ENCODE measurements around the gene NCR3LG1.

NCR3LG1 gene, protein sequence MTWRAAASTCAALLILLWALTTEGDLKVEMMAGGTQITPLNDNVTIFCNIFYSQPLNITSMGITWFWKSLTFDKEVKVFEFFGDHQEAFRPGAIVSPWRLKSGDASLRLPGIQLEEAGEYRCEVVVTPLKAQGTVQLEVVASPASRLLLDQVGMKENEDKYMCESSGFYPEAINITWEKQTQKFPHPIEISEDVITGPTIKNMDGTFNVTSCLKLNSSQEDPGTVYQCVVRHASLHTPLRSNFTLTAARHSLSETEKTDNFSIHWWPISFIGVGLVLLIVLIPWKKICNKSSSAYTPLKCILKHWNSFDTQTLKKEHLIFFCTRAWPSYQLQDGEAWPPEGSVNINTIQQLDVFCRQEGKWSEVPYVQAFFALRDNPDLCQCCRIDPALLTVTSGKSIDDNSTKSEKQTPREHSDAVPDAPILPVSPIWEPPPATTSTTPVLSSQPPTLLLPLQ

DNA sequence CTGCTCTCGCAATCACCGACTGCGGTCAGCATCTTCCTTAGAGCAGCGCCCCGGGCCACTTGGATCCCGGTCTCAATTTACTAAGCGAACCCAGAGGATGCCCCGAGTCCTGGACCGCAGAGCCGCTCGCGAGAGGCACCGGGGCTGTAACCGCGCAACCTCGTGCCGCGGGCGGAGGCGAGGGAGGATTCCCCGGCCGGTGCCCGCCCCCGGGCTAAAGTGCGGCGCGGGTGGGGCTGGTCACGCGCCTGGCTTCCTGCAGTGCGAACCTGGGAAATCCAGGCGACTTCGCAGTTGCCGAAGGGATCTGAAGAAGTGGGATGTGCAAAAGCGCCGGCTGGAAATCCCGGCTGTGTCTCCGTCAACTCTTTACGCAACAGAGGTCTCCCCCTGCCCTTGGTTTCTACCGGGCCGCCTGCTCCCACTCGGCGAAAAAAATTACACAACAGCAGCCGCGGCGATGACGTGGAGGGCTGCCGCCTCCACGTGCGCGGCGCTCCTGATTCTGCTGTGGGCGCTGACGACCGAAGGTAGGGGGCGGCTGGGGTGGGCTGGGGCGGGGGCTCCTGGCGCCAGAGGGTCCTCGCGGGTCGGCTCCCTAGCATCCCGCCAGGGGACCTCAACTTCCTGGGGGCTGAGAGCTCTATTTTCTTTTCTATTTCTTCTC is at the start of gene NCR3LG1:
TSS of gene NCR3LG1 (plus strand) at position 291 of the 667 bp plus-strand sequence. CDS start at position 461, 170 bp downstream.
- peak; percentile 50 to 52 for ATAC-seq

DNA sequence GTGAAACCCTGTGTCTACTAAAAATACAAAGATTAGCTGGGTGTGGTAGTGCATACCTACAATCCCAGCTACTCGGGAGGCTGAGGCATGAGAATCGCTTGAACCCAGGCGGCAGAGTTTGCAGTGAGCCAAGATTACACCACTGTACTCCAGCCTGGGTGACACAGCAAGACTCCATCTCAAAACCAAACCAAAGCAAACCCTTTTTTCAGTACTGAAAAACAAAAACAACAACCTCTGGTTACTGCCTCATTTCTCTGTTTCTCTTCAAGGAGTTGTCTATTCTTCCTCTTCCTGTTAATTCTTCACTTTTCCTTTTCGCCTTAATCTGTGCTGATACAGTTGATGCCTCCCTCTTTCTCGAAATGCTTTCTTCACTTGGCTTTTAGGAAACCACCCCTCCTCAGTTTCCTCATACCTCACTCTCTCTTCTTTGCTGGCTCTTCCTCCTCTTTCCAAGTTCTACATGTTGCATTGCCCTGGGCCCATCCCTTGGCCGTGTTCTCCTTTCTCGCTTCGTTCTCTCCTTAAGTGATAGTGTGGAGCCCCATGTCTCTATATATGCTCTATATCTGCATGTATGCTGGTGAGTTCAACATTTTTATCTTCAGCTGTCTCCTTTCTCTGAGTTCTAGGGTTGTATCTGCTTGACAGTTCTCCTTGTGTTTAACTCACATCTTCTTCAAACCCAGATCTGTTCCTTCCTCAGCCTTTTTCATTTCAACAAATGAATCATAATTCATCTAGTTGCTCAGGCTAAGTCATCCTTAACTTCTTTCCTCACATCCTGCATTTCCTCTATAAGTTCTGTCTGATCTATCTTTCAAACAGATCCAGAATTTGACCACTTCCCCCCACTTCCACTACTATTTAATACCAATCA is 38.0 kb upstream of the NCR3LG1 start:
- no peak for ATAC-seq

DNA sequence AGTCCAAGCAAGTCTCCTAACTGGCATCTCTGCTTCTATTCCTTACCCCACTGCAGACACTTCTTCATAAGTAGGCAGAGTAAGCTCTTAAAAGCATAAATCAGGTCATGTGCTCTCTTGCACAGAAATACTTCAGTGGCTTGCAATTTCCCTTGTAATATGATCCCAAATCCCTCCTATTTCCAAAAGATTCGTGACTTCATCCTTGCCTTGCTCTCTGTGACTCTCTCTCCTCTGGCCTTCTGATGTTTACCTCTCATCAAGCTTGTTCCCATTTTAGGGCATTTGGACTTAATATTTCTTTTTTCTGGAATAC is 37.4 kb upstream of the NCR3LG1 start:
- ATAC-seq, result no peak

DNA sequence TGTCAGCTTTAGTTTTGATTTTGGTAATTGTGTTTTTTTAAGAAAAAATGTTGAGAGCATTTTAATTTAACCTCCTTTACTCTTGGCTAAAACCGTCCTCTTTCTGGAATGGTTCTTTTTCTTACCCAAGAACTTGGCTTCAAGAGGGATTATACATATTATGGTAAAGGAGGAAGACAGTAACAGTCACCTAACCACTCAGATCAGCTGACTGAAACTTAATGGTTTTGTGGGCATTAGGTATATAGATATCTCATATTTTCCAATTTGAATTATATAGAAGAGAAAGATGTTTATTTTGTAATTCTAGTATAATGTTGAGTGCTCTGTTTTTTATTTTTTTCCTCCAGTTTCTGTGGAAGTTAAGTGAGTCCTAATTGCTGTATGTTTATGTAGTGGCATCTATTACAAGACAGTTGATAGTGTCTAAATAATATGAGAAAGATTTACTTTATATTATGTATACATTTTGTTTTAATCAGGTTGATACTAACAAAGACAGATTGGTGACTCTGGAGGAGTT is 36.6 kb upstream of the NCR3LG1 start:
- ATAC-seq, result no peak

DNA sequence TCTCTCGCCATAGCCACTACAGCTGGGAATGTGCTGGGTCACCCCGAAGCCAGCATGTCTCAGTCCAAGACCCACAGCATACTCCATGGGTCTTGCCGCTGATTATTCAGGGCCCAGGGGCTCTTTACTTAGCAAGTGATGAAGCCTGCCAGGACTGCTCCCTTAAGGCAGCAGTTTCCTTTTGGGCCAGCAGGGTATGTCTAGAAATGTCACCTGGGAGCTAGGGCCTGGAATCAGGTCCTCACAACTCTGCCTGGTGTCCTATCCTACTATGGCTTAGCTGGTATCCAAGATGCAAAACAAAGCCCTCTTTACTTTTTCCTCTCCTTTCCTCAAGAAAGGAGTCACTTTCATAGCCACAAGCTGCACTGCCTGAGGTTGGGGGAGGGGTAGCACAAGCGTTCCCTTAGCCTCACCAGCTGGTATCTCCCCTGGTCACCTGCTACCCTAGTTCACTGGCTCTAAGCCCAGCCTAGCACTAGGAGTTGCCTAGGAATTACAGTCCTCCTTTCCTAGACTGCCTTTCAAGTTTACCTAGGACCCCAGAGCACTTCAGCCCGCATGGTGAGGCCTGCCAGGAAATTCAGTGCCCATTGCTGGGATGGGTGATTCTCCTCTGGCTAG is 22.6 kb upstream of the NCR3LG1 start:
- ATAC-seq, result no peak

DNA sequence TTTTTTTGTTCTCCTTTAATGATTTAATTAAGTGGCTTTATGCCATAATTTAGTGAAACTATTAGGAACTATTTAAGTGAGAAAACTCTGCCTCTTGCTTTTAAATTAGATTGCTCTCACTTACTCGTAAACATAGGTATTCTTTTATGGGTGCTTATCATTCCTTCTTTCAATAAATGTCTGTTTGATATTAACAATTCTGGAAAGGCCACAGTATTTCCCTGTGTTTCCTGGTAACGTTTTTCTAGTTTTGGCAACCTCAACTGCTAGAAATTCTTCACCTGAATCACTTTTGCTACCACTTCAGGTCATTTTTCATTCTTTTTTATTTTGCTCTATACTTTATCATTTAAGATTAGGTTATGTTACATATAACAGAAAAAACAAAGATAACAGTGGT is 19.9 kb upstream of the NCR3LG1 start:
- ATAC-seq, result no peak

DNA sequence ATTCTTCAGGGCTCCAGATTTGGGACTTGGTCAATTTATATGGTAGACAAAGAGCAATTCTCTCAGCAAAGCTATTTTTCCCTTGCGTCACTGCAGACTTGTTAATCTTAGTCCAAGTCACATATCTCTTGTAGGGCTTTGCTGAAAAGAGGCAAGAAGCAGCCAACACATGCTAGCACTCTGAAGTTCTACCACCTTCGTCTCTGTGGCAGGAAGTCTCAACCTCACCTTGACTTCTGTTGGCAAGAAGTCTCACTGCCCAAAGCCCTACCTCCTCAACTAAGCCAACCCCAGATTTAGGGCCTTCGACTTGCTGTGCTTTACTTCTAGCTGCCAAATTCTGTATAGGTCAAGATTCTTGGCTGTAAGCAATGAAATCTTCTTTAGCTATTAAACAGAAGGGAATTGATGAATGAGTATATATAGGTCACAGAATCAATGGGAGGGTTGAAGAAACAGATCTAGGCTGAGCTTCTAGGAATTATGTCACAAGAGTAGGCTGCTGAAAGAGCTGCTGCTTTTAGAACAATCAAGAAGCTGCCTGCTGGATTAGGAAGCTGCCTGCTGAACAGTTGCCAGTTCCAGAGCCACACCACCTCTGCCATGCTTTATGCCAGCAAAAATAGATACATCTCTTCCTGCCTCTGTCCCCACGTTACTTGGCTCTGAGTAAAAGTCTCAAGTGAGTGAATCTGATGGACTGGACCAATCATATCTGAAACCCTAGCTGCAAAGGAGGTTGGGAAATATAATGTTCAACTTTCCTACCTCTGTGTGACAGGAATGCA is 17.6 kb upstream of the NCR3LG1 start:
- ATAC-seq, result no peak

DNA sequence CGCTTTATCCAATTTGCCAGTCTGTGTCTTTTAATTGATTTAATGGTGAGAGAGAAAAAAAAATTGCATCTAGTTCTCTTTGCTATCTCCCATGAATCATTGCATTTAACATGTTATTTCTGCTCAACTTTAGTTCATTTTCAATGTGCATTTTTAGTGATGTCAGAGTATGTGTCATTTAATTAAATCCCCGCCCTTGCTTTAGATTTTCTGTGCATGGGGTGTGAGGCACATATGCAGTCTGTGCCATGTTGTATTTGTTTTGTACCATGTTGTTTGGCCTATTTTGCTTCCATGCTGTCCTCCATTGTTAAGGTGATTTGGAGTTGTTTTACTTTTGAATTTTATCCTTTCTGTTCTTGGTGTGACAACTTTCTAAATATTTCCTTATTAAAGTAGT is 8.3 kb upstream of the NCR3LG1 start:
- ATAC-seq, result no peak

DNA sequence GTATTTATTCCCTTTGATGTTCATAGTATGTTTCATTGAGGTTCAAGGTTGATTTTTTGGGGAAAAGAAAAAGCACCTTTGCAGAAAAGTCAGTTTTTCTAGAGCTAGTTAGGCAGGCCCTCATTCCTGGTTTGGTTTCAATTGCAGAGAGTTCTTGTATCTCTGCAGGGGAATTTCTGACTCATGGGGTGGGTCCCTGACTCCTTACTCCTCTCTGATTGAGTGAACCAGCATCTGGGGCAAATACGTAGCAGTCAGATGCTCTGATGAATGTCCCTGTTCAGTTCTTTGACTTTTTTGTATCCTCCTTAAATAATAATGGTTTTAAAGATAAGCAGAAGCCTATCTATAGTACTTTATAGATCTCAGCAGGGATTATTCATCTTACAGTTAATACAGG is 7.7 kb upstream of the NCR3LG1 start:
- ATAC-seq, result peak in 1 of 2 donors; percentile 70

DNA sequence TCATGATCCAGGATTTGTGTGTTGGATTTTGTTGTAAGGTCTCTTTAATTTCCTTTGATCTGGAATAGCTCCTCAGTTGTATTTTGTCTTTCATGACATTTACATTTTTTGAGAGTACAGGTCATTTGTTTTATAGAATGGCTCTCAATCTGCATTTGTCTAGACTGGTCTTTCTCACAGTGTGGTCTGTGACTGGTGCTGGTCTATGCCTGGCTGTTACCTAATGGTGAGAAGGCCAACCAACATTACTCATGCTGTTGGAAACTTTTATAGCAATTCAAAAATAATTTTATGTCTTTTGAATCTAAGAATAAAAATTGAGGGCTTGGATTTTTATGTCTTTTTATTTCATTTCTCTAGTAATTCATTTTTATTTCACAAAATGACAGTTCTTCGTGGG is 3.9 kb upstream of the NCR3LG1 start:
- ATAC-seq, result no peak

DNA sequence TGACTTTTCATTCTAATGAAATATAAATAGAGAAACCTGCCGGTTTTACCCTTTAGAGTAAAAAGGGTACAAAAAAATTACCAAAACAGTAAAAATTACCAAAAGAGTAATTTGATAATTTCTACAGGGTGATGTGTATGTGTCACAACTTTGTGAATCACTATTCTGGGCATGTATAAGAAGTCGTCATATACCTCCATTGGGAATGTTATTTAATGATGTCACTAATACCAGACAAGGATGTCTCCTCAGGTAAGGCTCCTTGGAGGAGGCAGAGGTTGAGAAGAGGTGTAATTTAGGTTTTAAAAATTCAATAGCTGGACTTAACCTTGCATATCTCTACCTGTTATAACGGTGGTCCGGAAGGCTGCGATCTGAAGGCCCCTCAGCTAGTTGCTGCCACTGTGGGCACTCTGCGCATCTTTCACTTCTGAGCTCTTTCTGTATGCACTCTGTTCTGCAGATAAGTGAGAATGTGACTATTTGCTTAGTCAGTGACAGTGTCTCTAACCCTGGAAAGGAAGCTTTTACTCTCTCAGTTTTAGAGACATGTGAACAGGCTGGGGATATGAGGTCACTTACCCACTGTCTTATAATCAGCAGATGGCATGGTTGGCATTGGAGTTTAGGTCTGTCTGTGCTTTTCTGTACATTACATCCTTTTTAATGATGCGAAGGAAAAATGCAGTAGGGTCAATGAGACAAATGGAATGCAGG is 987 bp upstream of the NCR3LG1 start:
- ATAC-seq, result peak; percentile 45 to 57

DNA sequence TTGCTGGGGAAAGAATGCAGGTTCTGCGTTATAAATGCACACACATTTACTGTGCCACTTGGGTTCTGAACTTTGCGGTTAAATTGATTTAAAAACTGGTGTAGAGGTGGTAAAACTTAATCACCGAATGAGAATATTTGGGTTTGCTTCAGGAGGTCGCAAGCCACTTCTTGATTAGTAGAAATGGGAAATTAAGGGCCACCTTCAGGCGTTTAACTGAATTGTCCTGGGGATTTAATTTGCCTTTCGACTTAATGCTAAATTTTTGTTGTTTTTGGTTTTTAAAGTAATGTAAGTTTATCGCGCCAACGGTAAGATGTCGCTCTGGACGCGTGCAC is 459 bp upstream of the NCR3LG1 start:
- no peak for ATAC-seq

DNA sequence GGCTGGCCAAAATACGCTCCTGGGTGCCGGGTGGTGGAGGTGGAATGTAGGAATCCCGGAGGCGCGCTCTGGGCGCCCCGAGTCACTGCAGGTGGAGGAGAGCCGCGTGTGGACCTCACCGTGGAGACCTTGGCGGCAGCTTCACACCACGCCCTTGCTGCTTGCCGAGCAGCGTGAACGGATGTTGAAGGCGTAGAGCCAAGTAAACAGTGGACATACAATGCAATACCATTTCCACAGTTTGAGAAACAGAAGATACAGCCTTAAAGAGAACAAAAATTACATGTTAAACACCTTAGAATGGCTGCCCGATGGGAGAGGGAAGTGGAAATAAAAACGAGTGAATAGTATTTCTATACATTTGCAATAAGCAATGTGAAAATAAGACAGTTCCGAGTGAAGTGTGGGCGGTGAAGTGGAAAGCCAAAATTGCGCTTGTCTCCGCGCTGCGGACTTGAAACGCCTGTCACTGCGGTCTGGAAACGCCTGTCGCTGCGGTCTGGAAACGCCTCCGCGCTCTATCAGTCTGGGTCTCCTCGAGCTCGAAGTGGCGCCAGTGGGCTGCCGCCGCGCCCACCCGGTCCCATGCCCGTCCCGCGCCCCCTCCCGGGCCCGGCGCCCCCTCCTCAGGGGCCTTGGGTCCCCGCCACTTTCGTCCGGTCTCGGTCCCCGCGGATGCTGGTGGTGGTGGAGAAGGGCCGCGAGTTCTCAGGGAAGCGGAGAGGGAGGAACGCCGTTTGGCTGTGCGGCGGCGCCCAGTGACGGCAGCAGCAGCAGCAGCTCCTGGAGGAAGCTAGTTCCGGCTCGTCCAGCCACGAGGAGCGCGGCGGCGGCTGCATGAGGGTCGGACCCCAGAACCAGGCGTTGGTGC is 1.6 kb downstream of the NCR3LG1 start:
- peak; percentile 25 for ATAC-seq

DNA sequence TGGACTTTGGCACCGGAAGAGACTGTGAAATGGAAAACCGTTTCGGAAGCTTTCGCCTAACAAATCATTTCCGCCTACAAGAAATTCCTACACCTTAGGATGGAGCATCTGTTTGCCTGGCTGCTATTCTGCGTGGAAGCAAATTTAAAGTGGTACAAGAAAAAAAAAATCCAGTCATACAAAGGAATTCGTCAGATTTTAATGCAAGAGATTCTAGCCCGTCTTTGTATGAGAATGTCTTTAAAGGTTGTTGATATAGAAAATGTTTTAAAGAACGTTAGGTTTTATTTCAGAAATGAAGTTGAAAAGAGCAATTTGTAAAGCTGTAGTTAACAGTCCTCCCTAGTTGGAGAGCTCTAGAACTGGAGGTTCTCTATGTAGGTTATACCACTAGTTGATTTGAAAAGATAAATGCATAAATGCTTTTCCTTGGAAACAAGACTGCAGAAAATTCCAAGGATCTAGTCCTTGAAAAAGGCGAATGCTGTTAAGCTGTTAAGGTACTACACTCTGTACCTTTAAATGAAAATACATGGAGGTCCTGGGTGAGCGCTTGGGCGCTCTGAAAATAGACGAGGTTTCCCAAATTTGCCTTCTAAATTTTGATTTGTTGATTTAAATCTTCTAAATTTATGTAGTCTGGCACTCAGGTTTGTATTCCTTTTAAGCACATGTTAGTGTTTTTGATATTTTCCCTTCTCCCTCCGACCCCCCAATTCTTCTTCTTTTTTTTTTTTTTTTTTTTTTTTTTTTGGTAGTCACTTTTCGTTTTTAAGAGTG is 2.4 kb downstream of the NCR3LG1 start:
- ATAC-seq, result no peak

DNA sequence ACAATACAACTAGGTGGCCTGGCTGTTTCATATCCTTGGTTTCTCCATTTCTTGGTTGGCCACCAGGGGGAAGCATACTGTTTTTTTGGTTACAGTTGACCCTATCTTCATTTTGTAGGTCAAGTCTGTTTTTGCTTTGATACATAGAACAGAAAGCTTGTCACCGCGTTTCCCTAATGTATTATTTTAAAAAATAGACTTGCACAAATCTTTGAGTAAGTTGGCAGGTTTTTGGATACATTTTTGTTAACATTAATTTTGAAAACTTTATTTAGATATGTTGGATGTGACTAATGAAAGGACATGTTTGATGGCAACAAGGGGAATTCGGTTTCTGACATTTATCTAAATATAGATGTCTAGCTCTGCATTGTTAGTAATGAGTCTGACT is 3.0 kb downstream of the NCR3LG1 start:
- peak; percentile 24 to 34 for ATAC-seq

DNA sequence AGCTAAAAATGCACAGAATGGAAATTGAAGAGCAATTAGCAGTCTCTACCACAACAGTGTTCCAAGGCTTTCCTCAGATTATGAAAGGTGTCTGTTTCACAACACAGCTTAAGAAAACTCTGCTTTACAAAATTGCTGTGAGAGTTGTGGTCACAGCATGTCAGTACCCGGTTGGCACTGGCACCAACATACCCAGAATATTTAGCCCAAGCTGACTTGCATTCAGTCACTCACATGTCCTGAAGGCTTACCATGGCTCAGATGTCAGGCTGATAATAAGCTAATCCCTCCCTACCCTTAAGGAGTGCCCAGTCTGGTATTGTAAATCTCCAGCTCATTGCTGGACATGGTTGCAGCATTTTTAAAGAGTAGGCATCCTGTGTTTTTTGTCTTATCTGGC is 14.9 kb downstream of the NCR3LG1 start:
- ATAC-seq, result no peak

DNA sequence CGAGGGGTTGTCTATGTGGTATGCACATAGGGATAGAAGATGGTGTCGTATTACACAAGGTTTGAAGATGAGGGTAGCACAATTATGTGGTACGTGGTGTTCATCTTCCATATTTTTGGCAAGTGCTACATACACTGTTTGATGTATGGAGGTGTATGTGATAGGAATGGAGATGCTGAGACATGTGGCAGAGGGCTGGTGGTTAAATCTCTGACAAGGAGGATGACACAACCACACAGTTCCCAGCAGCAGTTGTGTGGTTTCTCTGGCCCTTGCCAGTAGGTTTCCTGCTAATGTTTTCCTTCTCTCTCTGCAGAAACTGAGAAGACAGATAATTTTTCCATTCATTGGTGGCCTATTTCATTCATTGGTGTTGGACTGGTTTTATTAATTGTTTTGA is 17.0 kb downstream of the NCR3LG1 start:
- no peak for ATAC-seq

DNA sequence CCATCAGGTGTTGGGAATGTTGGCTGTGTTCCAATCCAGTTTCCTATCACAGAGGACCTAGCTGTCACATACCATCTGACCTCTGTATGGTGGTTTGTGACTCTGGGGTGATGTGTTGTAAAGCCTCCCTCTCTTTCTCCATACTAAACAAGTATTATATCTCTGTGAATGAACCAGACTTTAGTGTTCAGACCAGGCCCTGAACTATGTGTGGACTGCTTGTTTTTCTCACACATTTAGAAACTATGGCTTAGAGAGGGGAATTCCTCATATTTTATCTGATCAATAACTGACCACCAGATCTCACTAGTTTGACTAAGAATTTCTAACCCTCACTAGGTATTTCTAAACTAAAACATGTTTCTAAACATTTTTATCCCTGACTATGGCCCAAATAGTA is 17.5 kb downstream of the NCR3LG1 start:
- no peak for ATAC-seq

DNA sequence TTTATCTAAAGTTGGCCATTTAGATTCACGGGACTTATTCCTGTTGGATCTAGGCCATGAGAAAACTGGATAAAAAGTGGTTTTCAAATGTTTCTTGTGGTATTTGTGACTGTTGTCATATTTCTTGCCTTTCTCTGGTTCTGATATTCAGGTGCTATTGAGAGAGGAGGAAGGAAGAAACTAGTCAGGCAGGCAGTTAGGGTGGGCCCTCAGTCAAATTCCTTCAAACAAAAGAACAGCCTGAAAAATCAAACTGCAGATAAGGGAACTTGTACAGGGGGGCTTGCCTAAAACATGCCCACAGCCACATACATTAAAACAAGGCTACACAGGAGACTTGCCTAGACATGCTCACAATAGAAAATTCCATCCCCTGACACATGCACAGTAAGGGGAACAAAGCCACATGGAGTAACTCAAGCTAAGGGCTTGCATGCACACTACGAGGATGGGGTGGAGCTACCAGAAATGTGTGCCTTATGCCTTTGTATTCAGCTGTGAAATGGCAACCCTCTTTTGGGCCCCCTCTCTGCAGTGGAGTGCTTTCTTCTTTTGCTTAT is 18.2 kb downstream of the NCR3LG1 start:
- ATAC-seq, result no peak
